K562 (cell line): ENCODE results near the gene CCDC136. TPM values are rescaled to one million over a fixed set of nuclear protein-coding genes. Genes with fewer than 3 reads are reported as not detected.
A peak's percentile ranks its signal among the peaks of the same experiment; 100 is the strongest.

Source experiments
- ATF1 ChIP-seq, 2 experiments: fragments of 450-650 bp in 1 of 2; IDR thresholded peaks; 2 replicates each; pipeline ENCODE4 v1.6.1; 2016; ENCODE audit warnings: missing compliant biosample characterization in 1 of 2, missing genetic modification characterization in 1 of 2
- DMBX1 ChIP-seq: fragments of 250-450 bp; sonication (Bioruptor Pico); IDR thresholded peaks from 2 replicates; pipeline ENCODE4 v1.8.0; 2022; ENCODE audit warnings: inconsistent platforms, mild to moderate bottlenecking, moderate library complexity, borderline replicate concordance
- E2F3 ChIP-seq: fragments of 250-450 bp; sonication (Bioruptor Pico); IDR thresholded peaks from 2 replicates; pipeline ENCODE4 v1.4.0; 2020; ENCODE audit warnings: mild to moderate bottlenecking
- EP300 ChIP-seq: IDR thresholded peaks from 2 replicates; pipeline ENCODE4 v1.6.1; 2012; ENCODE audit warnings: low read length, improper control_type of control experiment
- ETS2 ChIP-seq: IDR thresholded peaks from 2 replicates; pipeline ENCODE4 v1.6.1; 2016; ENCODE audit warnings: borderline replicate concordance, missing genetic modification characterization, mild to moderate bottlenecking, moderate library complexity, missing compliant biosample characterization; ENCODE audit not compliant: poor library complexity, severe bottlenecking
- NCOA2 ChIP-seq, 2 experiments: fragments of 450-650 bp; IDR thresholded peaks; 2 replicates each; pipeline ENCODE4 v1.6.1; 2018; ENCODE audit warnings: mild to moderate bottlenecking in 2 of 2, moderate library complexity in 1 of 2; ENCODE audit not compliant: partially characterized antibody in 2 of 2
- NFE2L1 ChIP-seq: fragments of 450-650 bp; IDR thresholded peaks from 2 replicates; pipeline ENCODE4 v1.6.1; 2016; ENCODE audit warnings: missing genetic modification characterization, low read depth, mild to moderate bottlenecking, missing compliant biosample characterization, moderate library complexity, borderline replicate concordance
- NFIC ChIP-seq: fragments of 450-650 bp; IDR thresholded peaks from 2 replicates; pipeline ENCODE4 v1.6.1; 2017; ENCODE audit warnings: mild to moderate bottlenecking, inconsistent platforms
- RBM22 ChIP-seq: fragments of 200-400 bp; formaldehyde crosslinking; IDR thresholded peaks from 2 replicates; pipeline ENCODE4 v1.6.1; 2018; ENCODE audit warnings: low read length, low read depth; ENCODE audit not compliant: poor library complexity, severe bottlenecking
- SMARCA4 ChIP-seq: fragments of 450-650 bp; IDR thresholded peaks from 2 replicates; pipeline ENCODE4 v1.6.1; 2016
- THRAP3 ChIP-seq: fragments of 450-650 bp; IDR thresholded peaks from 2 replicates; pipeline ENCODE4 v1.6.1; 2016; ENCODE audit warnings: mild to moderate bottlenecking, inconsistent platforms, borderline replicate concordance
- XRCC5 ChIP-seq: fragments of 200-400 bp; formaldehyde crosslinking; IDR thresholded peaks from 2 replicates; pipeline ENCODE4 v1.6.1; 2017; ENCODE audit warnings: low read depth, mild to moderate bottlenecking, low read length
- YY1 ChIP-seq, 3 experiments: IDR thresholded peaks; 2 replicates each; pipeline ENCODE4 v1.6.1; 2011; ENCODE audit warnings: low read length in 2 of 3, mild to moderate bottlenecking in 2 of 3, moderate library complexity in 2 of 3, borderline replicate concordance in 1 of 3, control low read depth in 1 of 3, low read depth in 1 of 3; ENCODE audit not compliant: insufficient read depth in 3 of 3, insufficient replicate concordance in 2 of 3, control insufficient read depth in 1 of 3, insufficient read length in 1 of 3; ENCODE audit errors: extremely low read depth in 1 of 3
- ZNF217 ChIP-seq: sonication (generic); formaldehyde crosslinking; IDR thresholded peaks from 2 replicates; pipeline ENCODE4 v1.8.0; 2022; ENCODE audit warnings: mild to moderate bottlenecking, missing genetic modification reagents
- ZNF263 ChIP-seq: sonication (generic); formaldehyde crosslinking; IDR thresholded peaks from 2 replicates; pipeline ENCODE4 v1.8.0; 2022; ENCODE audit warnings: mild to moderate bottlenecking, missing genetic modification reagents, borderline replicate concordance
- ZNF316 ChIP-seq: fragments of 450-650 bp; IDR thresholded peaks from 2 replicates; pipeline ENCODE4 v1.6.1; 2016
- polyA plus RNA-seq, 8 experiments: library from polyadenylated mRNA; depleted of rRNA in 4 of 8; stranded (reverse) in 5 of 8; unstranded in 3 of 8; fragments of >200 nt; fragmentation: Nextera tagmentation in 2 of 8; fragmentation: Illumina TruSeq in 1 of 8; extraction: Ambion mirVana in 2 of 8; extraction: Trizol in 1 of 8; gene quantifications; 2 replicates each; pipeline versions ENCODE4 v1.2.1 to v1.2.3, GENCODE V29; 2011 to 2014; ENCODE audit warnings: inconsistent platforms in 1 of 8, missing spikeins in 1 of 8
- total RNA-seq, 7 experiments: library from RNA; depleted of rRNA in 6 of 7; stranded (reverse); fragments of >200 nt in 6 of 7; fragmentation: Illumina TruSeq in 2 of 7; extraction: Trizol in 2 of 7; gene quantifications; 2 replicates each; pipeline versions ENCODE4 v1.2.1 to v1.2.3, GENCODE V29; 2011 to 2021; ENCODE audit warnings: low replicate concordance in 1 of 7
- TF ChIP-seq, protein P1 (sequence below): fragments of 250-450 bp; sonication (Bioruptor Pico); IDR thresholded peaks from 2 replicates; pipeline ENCODE4 v1.8.0; 2021; ENCODE audit warnings: moderate library complexity, mild to moderate bottlenecking, inconsistent platforms
- TF ChIP-seq, protein P2 (sequence below): fragments of 250-450 bp; sonication (Bioruptor Pico); IDR thresholded peaks from 2 replicates; pipeline ENCODE4 v1.8.0; 2021; ENCODE audit warnings: moderate library complexity, mild to moderate bottlenecking, inconsistent platforms
- TF ChIP-seq, protein P3 (sequence below): fragments of 250-450 bp; sonication (Bioruptor Pico); IDR thresholded peaks from 2 replicates; pipeline ENCODE4 v1.5.0; 2021
- TF ChIP-seq, protein P4 (sequence below): fragments of 250-450 bp; sonication (Bioruptor Pico); IDR thresholded peaks from 2 replicates; pipeline ENCODE4 v1.8.0; 2022; ENCODE audit warnings: inconsistent platforms
- TF ChIP-seq, protein P5 (sequence below): fragments of 250-450 bp; sonication (Bioruptor Pico); IDR thresholded peaks from 2 replicates; pipeline ENCODE4 v1.5.0; 2021

Gene CCDC136
- total and polyA plus RNA-seq, 9 of the 15 experiments (the other 6 are each of a cell fraction or from before 2014, with no cell fraction given), result 2.4 to 40.8 (median 26.5) TPM

DNA sequence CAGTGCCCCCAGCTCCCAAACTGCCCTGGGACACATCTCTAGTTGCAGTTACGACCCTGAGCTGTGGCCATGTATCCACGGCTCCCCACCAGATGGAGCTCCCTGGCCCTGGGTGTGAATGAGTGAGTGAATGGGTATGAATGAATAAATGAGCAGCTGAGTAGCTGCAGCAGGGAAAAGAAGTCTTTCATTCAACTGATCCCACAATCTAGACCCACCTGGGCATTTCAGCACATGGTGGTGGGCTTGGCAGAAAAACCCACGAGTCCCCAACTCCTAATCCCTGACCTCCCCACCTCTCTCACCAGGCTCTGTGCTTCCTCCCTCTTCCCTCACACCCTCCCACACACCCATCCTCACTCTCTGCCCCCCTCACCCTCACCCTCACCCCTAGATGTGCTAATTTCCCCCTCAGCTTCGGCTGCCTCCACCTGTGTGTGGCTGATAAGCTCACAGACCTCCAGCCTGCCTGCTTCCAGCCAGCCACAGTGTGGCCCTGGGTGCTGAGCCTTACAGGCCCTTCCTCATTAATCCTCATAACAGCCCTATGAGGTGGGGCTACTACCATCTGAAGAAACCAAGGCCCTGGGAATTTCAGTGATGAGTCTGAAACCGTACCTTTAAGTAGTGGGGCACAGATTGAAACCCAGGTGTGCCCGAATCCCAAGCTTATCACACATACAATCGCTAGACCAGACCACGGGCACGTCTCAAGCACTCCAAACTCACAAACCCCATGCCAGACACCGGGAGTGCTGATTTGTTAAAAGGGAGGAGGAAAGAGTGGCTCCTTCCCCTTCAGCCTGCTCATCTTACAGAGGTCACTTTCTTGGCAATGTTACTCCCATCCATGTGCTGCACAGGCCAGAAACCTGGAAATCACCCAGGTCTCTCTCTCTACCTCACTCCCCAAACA is 68.6 kb downstream of the CCDC136 start (continued):
- TF ChIP-seq, protein P1, sequence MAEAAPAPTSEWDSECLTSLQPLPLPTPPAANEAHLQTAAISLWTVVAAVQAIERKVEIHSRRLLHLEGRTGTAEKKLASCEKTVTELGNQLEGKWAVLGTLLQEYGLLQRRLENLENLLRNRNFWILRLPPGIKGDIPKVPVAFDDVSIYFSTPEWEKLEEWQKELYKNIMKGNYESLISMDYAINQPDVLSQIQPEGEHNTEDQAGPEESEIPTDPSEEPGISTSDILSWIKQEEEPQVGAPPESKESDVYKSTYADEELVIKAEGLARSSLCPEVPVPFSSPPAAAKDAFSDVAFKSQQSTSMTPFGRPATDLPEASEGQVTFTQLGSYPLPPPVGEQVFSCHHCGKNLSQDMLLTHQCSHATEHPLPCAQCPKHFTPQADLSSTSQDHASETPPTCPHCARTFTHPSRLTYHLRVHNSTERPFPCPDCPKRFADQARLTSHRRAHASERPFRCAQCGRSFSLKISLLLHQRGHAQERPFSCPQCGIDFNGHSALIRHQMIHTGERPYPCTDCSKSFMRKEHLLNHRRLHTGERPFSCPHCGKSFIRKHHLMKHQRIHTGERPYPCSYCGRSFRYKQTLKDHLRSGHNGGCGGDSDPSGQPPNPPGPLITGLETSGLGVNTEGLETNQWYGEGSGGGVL (CRISPR knock-in tag), result no peak
- TF ChIP-seq ZNF316, result no peak
- no peak for TF ChIP-seq YY1 (IDR thresholded peaks at IDR 0.05; ENCODE audit: borderline replicate concordance in 1 of 3, control insufficient read depth in 1 of 3, extremely low read depth in 1 of 3, insufficient read depth in 3 of 3, insufficient read length in 1 of 3, insufficient replicate concordance in 2 of 3, low read depth in 1 of 3, low read length in 2 of 3)
- TF ChIP-seq, protein P2, sequence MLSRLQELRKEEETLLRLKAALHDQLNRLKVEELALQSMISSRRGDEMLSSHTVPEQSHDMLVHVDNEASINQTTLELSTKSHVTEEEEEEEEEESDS (CRISPR knock-in tag), result no peak
- peak; percentile 83; the same call in 1 of the 2 replicates for TF ChIP-seq ZNF263 (CRISPR knock-in tag)
- TF ChIP-seq E2F3, result peak; percentile 12; the same call in 1 of the 2 replicates
- TF ChIP-seq NFE2L1, result no peak
- TF ChIP-seq NCOA2 (IDR thresholded peaks at IDR 0.05; ENCODE audit: partially characterized antibody in 2 of 2), result no peak
- TF ChIP-seq, protein P3, sequence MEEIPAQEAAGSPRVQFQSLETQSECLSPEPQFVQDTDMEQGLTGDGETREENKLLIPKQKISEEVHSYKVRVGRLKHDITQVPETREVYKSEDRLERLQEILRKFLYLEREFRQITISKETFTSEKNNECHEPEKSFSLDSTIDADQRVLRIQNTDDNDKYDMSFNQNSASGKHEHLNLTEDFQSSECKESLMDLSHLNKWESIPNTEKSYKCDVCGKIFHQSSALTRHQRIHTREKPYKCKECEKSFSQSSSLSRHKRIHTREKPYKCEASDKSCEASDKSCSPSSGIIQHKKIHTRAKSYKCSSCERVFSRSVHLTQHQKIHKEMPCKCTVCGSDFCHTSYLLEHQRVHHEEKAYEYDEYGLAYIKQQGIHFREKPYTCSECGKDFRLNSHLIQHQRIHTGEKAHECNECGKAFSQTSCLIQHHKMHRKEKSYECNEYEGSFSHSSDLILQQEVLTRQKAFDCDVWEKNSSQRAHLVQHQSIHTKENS, result no peak
- TF ChIP-seq DMBX1 (CRISPR knock-in tag), result peak; percentile 59
- peak; percentile 55; the same call in 1 of the 2 replicates for TF ChIP-seq XRCC5
- TF ChIP-seq EP300, result peak; percentile 84
- peak; percentile 98 for TF ChIP-seq SMARCA4
- TF ChIP-seq, protein P4, sequence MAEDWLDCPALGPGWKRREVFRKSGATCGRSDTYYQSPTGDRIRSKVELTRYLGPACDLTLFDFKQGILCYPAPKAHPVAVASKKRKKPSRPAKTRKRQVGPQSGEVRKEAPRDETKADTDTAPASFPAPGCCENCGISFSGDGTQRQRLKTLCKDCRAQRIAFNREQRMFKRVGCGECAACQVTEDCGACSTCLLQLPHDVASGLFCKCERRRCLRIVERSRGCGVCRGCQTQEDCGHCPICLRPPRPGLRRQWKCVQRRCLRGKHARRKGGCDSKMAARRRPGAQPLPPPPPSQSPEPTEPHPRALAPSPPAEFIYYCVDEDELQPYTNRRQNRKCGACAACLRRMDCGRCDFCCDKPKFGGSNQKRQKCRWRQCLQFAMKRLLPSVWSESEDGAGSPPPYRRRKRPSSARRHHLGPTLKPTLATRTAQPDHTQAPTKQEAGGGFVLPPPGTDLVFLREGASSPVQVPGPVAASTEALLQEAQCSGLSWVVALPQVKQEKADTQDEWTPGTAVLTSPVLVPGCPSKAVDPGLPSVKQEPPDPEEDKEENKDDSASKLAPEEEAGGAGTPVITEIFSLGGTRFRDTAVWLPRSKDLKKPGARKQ (CRISPR knock-in tag), result no peak
- TF ChIP-seq THRAP3, result no peak
- no peak for TF ChIP-seq ATF1 (CRISPR knock-in tag; IDR thresholded peaks at IDR 0.05)
- peak; percentile 34; the same call in 1 of the 2 replicates for TF ChIP-seq ATF1 (tag; IDR thresholded peaks at IDR 0.05)
- TF ChIP-seq ETS2 (tag), result no peak
- TF ChIP-seq, protein P5, sequence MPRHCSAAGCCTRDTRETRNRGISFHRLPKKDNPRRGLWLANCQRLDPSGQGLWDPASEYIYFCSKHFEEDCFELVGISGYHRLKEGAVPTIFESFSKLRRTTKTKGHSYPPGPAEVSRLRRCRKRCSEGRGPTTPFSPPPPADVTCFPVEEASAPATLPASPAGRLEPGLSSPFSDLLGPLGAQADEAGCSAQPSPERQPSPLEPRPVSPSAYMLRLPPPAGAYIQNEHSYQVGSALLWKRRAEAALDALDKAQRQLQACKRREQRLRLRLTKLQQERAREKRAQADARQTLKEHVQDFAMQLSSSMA (CRISPR knock-in tag), result 0 out of 2 replicates have a peak, but pooled peaks have one; percentile 80
- no peak for TF ChIP-seq ZNF217 (CRISPR knock-in tag)
- TF ChIP-seq NFIC, result peak; percentile 89
- TF ChIP-seq RBM22, result no peak
